K562 (cell line): ENCODE data around the gene SLC2A4. TPM values are rescaled to one million over a fixed set of nuclear protein-coding genes. Genes with fewer than 3 reads are reported as not detected.

ENCODE experiments used
- GTF2E2 ChIP-seq: fragments of 200-800 bp; sonication (Bioruptor generic); IDR thresholded peaks from 2 replicates; pipeline ENCODE4 v1.6.1; 2016; ENCODE audit warnings: missing genetic modification characterization, missing compliant biosample characterization
- HNRNPH1 ChIP-seq: fragments of 200-400 bp; formaldehyde crosslinking; optimal IDR thresholded peaks from 2 replicates; pipeline ENCODE3; 2017; ENCODE audit warnings: low read depth, mild to moderate bottlenecking, low read length, moderate library complexity
- HNRNPUL1 ChIP-seq: fragments of 200-400 bp; formaldehyde crosslinking; IDR thresholded peaks from 2 replicates; pipeline ENCODE4 v1.6.1; 2017; ENCODE audit warnings: low read length
- SIN3B ChIP-seq: fragments of 450-650 bp; IDR thresholded peaks from 2 replicates; pipeline ENCODE4 v1.6.1; 2017; ENCODE audit warnings: low read depth, mild to moderate bottlenecking, moderate library complexity
- TCF7 ChIP-seq: sonication (generic); IDR thresholded peaks from 2 replicates; pipeline ENCODE4 v1.6.1; 2016; ENCODE audit warnings: antibody characterized with exemption, borderline replicate concordance
- ZNF785 ChIP-seq: fragments of 250-450 bp; sonication (Bioruptor Pico); IDR thresholded peaks from 2 replicates; pipeline ENCODE4 v1.4.0; 2020; ENCODE audit warnings: mild to moderate bottlenecking
- polyA plus RNA-seq, 8 experiments: library from polyadenylated mRNA; depleted of rRNA in 4 of 8; stranded (reverse) in 5 of 8; unstranded in 3 of 8; fragments of >200 nt; fragmentation: Nextera tagmentation in 2 of 8; fragmentation: Illumina TruSeq in 1 of 8; extraction: Ambion mirVana in 2 of 8; extraction: Trizol in 1 of 8; gene quantifications; 2 replicates each; pipeline versions ENCODE4 v1.2.1 to v1.2.3, GENCODE V29; 2011 to 2014; ENCODE audit warnings: inconsistent platforms in 1 of 8, missing spikeins in 1 of 8
- total RNA-seq, 7 experiments: library from RNA; depleted of rRNA in 6 of 7; stranded (reverse); fragments of >200 nt in 6 of 7; fragmentation: Illumina TruSeq in 2 of 7; extraction: Trizol in 2 of 7; gene quantifications; 2 replicates each; pipeline versions ENCODE4 v1.2.1 to v1.2.3, GENCODE V29; 2011 to 2021; ENCODE audit warnings: low replicate concordance in 1 of 7
- TF ChIP-seq, protein P1 (sequence below): sonication (generic); formaldehyde crosslinking; IDR thresholded peaks from 2 replicates; pipeline ENCODE4 v1.8.0; 2023; ENCODE audit warnings: missing genetic modification reagents, mild to moderate bottlenecking, borderline replicate concordance
- TF ChIP-seq, protein P2 (sequence below): fragments of 450-650 bp; formaldehyde crosslinking; IDR thresholded peaks from 2 replicates; pipeline ENCODE4 v1.4.0; 2022; ENCODE audit warnings: missing genetic modification characterization
- TF ChIP-seq, protein P3 (sequence below): fragments of 250-450 bp; sonication (Bioruptor Pico); IDR thresholded peaks from 2 replicates; pipeline ENCODE4 v1.4.0; 2020; ENCODE audit warnings: mild to moderate bottlenecking, moderate library complexity
- TF ChIP-seq, protein P4 (sequence below): fragments of 250-450 bp; sonication (Bioruptor Pico); IDR thresholded peaks from 2 replicates; pipeline ENCODE4 v1.5.1; 2021; ENCODE audit warnings: mild to moderate bottlenecking

The SLC2A4 gene
- total and polyA plus RNA-seq, 9 of the 15 experiments (the other 6 are each of a cell fraction or from before 2014, with no cell fraction given): 0.74 to 3.5 (median 1.6) TPM

DNA sequence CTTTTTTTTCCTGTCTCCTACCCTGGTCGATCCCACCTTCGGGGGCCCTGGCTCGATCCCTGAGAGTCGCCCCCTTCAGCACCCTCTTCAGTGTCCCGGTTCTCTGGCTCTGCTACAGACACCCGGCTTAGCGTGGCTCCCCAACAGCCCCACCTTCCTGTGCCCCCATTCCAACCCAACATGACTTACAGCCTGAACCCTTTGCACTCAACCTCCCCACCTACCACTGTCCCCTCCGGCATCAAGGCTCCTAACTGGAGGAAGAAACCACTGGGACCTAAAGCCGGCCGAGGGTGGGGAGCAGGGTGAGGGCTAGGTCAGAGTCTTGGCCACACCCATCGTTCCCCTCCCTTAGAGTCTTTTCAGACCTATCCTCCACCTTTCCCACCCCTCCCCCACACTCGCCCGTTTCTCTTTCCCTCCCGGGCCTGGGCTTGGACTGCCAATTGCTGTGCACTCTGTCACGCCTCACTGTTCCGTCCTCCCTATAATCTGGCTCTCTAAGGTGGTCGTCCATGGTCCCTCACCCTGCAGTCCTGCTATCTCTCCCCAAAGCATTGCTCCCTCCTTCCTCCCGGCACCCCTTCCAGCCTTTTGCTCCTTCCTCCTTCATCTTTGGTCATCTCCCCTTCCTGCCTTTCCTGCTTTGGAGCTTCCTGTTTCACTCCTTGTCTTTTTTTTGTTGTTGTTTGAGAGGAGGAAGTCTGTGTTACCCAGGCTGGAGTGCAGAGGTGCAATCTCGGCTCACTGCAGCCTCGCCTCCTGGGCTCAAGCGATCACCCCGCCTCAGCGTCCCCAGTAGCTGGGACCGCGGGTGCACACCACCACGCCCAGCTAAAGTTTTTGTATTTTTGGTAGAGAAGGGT lies 18.4 kb upstream of the SLC2A4 start (continued):
- TF ChIP-seq, protein P1, sequence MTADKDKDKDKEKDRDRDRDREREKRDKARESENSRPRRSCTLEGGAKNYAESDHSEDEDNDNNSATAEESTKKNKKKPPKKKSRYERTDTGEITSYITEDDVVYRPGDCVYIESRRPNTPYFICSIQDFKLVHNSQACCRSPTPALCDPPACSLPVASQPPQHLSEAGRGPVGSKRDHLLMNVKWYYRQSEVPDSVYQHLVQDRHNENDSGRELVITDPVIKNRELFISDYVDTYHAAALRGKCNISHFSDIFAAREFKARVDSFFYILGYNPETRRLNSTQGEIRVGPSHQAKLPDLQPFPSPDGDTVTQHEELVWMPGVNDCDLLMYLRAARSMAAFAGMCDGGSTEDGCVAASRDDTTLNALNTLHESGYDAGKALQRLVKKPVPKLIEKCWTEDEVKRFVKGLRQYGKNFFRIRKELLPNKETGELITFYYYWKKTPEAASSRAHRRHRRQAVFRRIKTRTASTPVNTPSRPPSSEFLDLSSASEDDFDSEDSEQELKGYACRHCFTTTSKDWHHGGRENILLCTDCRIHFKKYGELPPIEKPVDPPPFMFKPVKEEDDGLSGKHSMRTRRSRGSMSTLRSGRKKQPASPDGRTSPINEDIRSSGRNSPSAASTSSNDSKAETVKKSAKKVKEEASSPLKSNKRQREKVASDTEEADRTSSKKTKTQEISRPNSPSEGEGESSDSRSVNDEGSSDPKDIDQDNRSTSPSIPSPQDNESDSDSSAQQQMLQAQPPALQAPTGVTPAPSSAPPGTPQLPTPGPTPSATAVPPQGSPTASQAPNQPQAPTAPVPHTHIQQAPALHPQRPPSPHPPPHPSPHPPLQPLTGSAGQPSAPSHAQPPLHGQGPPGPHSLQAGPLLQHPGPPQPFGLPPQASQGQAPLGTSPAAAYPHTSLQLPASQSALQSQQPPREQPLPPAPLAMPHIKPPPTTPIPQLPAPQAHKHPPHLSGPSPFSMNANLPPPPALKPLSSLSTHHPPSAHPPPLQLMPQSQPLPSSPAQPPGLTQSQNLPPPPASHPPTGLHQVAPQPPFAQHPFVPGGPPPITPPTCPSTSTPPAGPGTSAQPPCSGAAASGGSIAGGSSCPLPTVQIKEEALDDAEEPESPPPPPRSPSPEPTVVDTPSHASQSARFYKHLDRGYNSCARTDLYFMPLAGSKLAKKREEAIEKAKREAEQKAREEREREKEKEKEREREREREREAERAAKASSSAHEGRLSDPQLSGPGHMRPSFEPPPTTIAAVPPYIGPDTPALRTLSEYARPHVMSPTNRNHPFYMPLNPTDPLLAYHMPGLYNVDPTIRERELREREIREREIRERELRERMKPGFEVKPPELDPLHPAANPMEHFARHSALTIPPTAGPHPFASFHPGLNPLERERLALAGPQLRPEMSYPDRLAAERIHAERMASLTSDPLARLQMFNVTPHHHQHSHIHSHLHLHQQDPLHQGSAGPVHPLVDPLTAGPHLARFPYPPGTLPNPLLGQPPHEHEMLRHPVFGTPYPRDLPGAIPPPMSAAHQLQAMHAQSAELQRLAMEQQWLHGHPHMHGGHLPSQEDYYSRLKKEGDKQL: no peak
- TF ChIP-seq GTF2E2 (tag) (0 out of 2 replicates have a peak, but pooled peaks have one; percentile 20), SIN3B (no peak), ZNF785 (CRISPR knock-in tag) (no peak), TCF7 (no peak), HNRNPUL1 (no peak), HNRNPH1 (no peak)
- TF ChIP-seq, protein P2, sequence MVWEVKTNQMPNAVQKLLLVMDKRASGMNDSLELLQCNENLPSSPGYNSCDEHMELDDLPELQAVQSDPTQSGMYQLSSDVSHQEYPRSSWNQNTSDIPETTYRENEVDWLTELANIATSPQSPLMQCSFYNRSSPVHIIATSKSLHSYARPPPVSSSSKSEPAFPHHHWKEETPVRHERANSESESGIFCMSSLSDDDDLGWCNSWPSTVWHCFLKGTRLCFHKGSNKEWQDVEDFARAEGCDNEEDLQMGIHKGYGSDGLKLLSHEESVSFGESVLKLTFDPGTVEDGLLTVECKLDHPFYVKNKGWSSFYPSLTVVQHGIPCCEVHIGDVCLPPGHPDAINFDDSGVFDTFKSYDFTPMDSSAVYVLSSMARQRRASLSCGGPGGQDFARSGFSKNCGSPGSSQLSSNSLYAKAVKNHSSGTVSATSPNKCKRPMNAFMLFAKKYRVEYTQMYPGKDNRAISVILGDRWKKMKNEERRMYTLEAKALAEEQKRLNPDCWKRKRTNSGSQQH: 0 out of 2 replicates have a peak, but pooled peaks have one; percentile 34
- TF ChIP-seq, protein P3, sequence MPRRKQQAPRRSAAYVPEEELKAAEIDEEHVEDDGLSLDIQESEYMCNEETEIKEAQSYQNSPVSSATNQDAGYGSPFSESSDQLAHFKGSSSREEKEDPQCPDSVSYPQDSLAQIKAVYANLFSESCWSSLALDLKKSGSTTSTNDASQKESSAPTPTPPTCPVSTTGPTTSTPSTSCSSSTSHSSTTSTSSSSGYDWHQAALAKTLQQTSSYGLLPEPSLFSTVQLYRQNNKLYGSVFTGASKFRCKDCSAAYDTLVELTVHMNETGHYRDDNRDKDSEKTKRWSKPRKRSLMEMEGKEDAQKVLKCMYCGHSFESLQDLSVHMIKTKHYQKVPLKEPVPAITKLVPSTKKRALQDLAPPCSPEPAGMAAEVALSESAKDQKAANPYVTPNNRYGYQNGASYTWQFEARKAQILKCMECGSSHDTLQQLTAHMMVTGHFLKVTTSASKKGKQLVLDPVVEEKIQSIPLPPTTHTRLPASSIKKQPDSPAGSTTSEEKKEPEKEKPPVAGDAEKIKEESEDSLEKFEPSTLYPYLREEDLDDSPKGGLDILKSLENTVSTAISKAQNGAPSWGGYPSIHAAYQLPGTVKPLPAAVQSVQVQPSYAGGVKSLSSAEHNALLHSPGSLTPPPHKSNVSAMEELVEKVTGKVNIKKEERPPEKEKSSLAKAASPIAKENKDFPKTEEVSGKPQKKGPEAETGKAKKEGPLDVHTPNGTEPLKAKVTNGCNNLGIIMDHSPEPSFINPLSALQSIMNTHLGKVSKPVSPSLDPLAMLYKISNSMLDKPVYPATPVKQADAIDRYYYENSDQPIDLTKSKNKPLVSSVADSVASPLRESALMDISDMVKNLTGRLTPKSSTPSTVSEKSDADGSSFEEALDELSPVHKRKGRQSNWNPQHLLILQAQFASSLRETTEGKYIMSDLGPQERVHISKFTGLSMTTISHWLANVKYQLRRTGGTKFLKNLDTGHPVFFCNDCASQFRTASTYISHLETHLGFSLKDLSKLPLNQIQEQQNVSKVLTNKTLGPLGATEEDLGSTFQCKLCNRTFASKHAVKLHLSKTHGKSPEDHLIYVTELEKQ (CRISPR knock-in tag): no peak
- TF ChIP-seq, protein P4, sequence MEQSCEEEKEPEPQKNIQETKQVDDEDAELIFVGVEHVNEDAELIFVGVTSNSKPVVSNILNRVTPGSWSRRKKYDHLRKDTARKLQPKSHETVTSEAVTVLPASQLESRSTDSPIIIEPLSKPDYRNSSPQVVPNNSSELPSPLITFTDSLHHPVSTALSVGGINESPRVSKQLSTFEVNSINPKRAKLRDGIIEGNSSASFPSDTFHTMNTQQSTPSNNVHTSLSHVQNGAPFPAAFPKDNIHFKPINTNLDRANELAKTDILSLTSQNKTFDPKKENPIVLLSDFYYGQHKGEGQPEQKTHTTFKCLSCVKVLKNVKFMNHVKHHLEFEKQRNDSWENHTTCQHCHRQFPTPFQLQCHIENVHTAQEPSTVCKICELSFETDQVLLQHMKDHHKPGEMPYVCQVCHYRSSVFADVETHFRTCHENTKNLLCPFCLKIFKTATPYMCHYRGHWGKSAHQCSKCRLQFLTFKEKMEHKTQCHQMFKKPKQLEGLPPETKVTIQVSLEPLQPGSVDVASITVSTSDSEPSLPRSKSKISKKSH: no peak
